HL-60/S4 (cell line): ENCODE measurements around the gene NIBAN1.
"Not testable (repeated sequence)": the region's sequence is repeated elsewhere in the genome, so short reads cannot be mapped to it uniquely, and the experiment has no call there.

Experiments used
- in situ Hi-C: fragments of 300-500 bp; cut with MboI; formaldehyde crosslinking; loops from 2 replicates; pipeline ENCODE4 v1.14.3; 2022; ENCODE audit warnings: low sequenced_read_pairs

NIBAN1 gene

DNA sequence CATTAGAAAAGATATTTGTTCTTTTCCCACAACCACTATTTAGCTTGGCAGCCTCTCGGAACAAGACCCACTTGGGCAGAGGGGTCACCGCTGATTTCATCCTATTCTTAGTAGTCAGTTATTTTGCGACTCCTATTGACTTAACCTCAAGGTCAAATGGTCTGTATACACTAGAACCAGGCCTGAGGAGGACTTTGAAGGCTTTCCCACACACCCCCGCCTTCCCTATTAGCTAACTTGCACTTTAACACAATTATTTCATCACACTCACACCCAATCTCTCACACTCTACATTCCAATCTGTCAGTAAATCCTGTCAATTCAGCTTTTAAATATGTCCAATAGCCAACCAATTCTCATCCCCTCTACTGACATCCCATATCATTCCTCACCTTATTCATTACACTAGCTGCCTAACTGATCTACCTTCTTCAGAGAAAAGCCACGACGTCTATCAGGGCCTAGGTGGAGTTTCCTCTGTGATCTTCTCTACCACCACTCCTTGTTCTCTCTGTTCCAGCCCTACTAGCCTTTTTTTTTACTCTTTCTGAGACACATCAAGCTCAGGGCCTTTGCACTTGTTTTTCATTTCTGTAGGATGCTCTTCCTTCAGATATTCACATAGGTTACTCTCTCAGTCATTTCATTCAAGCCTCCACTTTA, 1.0 kb upstream of the NIBAN1 start:
- in situ Hi-C loops: loop anchor here (25.0 kb wide), 1 partner anchor 712 kb away; no protein-coding TSS in a partner anchor

DNA sequence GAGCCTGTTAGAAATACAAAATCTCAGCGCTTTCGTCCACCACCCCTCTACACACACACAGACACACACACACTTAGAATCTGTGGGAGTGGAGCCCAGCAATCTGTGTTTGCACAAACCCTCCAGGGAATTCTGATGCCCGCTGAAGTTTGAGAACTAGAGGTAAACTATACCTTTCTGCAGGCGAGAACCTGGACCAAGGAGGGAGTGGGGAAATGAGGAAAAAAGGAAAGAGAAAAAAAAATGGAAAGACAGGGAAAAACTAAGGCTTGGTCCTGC, 468 bp upstream of the NIBAN1 start:
- in situ Hi-C loops: loop anchor here (25.0 kb wide), 1 partner anchor 713 kb away; no protein-coding TSS in a partner anchor

DNA sequence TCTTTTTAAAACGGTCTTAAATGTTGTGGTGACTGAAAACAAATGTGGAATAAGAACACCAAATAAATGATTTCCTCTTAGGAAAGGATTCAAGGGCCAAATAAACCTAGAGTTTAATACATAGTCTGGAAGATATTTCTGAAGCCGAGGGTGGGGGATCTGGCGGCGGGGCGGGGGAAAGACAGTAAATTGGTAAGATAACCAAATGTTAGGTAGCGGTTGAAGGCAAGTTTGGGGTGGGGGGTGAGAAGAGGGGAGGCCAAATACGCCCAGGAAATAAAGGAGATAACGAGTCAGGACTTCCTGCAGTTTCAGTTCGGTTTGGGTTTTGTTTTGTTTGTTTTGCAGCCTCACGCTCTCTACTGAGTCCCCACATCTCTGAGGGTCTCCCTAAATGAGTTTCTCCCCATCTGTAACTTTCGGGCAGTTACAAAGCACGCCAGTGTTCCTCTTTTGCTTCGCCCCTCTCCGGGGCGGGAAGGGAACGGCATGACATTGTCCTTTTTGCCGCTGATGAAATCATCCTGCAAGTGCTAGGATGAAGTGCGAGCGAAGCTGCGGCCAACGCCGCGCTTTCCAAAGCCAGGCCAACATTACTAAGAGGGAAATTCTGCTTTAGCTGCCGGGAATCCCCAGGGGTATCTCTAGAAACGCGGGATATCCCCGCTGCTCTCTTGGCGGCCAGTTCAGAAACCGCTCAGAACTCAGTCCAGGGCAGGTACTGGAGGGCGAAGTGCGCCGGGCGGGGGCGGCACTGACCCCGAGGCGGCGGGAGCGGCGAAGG, 844 bp downstream of the NIBAN1 start:
- in situ Hi-C loops: no loop called here

DNA sequence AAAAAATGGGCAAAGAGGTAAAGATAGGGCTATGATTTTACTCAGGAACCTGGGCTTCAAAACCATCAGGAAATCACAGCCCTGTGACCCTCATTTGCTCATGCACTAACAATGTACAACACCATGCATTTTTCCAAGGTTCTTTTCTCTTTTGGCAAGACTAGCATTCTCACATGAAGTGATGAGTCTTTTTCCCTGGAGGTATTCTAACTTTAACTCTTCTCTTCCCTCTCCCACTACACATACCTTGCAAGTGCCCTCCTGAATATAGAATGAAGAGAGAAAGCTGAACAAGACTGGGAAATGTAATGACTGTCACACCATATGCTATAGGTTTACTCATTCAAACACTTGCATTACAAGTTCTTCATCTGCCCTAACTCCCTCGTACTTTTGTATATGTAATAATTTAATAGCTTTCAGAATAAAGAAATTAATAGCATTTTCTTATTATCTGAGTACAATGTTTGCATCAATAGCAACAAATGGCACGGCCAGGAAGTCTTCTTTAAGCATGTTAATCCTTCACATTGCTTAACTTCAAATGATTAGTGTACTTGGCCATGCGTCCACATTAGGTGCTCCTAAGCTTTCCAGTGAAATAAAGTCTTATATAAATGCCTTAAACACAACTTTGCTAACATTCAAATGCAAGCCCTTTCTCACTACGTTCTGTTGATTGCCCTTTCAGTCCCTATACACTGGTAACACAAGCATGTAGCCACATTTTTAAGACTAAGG, 1.8 kb downstream of the NIBAN1 start:
- in situ Hi-C loops: no loop called here

DNA sequence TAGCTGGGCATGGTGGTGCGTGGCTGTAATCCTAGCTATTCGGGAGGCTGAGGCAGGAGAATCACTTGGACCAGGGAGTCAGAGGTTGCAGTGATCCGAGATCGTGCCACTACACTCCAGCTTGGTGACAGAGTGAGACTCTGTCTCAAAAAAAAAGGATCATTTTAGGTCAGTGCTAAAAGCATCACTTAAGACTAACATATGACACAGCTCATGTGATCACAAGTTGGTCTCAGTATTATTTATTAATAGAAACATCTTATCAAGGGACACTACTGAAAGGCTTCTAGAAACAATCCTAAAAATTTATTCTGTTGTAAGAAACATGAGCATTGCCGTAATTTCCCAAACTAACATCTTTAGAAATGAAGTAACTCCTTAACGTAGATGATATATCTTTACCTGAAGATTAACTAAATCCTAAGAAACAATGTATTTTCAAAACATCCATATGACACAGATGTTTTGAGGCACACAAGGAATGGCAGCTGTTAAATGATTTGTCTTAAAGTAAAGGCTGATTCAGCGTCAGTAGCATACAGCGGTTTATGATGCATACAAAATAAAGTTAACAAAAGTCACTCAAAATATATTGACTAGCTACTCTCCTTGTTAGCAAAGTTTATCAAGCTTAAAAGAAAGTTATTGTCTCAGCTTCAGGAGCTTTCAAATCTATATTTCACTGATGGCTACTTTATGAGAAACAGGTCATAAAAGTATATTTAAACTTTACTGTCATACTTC, 2.6 kb downstream of the NIBAN1 start:
- in situ Hi-C loops: no loop called here

DNA sequence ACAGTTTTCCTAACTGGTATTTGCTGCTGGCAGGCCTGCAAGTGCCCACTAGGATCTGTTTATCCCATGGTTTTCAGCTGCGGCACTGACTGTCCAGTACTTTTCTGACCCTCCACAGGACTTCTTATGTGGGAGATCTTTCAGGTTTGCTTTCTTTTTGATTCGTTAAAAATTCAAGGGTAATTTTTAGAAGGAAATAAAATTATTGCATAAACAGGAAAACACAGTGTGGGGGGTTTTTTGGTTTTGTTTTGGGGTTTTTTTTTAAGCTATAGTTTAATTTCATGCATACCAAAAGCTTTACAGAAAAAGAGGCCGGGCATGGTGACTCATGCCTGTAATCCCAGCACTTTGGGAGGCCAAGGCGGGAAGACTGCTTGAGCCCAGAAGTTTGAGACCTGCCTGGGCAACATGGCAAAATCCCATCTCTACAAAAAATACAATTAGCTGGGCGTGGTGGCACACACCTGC, 3.6 kb downstream of the NIBAN1 start:
- in situ Hi-C loops: no loop called here

DNA sequence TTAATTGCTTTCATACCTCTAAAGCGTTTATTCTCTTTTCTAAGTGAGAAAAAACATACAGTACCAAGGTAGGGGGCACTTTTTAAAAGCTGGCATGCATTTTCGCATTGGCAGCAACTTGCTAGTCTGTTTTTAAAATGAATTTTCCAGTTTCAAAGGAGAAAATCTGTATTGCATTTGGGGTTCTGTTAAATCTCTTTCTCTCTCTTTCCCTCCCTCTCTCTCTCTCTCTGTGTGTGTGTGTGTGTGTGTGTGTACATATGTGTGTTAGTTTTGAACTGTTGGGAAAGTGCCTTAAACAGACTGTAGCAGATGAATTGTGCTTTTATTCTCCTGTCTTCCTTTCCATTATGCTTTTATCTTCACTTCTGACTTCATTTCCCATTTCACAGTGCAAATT, 7.3 kb downstream of the NIBAN1 start:
- in situ Hi-C loops: no loop called here

DNA sequence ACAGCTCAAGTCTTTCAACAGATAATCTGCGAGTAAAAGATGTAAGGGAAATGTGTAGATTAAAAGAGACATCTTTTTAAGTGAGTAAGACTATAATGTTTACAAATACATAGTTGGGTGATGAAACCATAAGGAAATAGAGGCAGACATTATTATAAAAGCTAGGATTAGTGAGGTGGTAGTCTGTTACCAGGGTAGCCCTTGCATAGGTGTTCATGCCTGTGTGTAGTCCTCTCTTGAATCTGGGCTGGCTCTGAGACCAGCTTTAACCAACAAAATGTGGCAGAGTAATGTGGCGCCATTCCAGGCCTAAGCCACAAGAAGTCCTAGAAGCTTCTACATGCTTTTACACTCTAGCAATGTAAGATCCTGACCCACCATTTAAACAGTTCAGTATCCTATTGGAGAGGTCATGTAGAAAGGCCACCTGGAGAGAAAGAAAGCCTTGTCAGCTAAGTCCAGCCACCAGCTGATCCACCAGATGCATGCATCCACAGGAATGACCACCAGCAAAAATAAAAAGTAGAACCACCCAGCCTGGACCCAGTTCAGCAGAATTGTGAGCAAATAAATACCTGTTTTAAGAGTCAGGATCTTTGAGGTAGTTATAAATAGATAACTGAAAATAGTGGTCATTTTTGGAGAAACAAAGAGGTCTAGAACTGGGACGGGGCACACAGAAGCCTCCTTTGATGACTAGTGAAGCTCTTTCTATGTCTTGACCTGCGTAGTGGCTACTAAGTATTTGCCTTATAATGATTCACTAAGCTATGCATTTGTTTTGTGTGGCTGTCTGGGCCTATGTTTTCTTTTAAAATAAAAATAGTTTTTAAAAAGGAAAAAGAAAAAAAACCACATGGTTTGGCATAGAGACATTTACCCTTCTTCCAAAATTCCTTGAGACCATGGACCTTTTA, 8.1 kb downstream of the NIBAN1 start:
- in situ Hi-C loops: no loop called here

DNA sequence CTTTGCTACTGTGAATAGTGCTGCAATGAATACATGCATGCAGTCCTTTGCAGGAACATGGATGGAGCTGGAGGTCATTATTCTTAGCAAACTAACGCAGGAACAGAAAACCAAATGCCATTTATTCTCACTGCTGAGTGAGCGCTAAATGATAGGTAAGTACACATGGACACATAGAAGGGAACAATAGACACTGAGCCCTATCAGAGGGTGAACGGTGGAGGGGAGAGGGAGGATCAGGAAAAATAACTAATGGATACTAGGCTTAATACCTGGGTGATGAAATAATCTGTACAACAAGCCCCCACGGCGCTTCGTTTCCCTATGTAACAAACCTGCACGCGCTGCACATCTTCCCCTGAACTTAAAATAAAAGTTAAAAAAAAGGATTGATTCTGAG, 8.9 kb downstream of the NIBAN1 start:
- in situ Hi-C loops: no loop called here

DNA sequence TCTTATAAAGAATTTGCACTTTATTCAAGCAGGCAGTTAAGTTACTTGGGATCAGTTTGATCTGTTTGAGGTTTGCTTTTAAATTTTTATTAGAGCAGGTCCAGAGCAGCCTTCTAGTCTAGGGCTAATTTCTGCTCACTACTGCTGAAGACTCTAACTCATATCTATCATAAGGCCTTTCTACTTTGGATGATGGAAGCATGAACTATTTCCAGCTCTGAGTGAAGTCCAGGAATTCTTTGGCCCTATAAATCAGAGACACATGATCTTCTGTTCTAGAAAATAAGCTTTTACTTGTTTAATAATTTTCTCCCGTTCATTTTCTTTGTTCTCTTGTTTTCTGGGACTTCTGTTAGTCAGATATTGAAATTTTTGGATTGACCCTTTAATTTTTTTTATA, 14.7 kb downstream of the NIBAN1 start:
- in situ Hi-C loops: no loop called here

DNA sequence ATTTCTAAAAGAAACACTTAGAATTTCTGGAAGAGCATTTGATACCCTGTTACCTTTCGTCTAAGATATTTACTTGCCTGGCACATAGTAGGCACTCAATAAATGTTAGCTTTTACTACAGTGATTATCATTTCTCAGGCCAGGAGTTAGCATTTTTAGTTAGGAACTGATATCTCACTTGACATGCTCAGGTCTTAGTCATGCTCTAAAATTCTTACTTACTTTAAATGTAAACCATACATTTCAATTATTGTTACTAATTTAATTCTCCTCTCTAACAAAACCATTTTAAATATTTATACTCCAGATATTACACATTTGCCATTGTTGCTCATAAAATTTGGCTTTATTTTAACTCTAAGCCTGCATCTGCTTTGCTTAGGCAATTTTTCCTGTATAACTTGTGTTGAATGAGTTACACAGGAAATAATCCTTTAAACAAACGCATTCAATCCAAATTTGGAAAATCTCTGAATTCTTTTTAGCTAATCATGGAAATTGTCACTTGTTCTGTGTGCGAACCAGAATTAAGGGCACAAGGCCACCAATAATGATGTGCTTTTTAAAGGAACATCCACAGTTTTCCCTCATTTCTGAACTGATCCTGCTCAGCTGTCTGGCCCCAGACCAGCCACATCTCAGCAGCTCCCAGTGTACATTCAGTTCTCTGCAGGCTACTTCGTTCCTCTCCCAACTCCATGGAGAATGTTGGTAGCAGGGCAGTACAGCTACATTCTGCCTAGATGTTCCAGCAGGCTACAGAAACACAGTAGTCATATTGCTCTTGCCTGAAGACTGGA, 15.6 kb downstream of the NIBAN1 start:
- in situ Hi-C loops: no loop called here

DNA sequence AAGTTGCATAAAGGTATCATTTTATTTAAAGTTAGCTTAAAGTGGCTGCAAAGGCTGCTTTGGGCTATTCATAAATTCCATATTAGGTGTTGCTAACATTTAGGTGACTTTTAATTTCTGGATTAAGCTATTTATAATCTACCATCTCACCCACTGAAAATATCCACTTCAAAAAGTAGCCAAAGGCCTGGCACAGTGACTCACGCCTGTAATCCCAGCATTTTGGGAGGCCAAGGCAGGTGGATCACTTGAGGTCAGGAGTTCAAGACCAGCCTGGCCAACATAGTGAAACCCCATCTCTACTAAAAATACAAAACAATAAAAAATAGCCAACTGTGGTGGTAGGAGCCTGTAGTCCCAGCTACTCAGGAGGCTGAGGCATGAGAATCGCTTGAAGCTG, 16.4 kb downstream of the NIBAN1 start:
- in situ Hi-C loops: not testable (repeated sequence)

DNA sequence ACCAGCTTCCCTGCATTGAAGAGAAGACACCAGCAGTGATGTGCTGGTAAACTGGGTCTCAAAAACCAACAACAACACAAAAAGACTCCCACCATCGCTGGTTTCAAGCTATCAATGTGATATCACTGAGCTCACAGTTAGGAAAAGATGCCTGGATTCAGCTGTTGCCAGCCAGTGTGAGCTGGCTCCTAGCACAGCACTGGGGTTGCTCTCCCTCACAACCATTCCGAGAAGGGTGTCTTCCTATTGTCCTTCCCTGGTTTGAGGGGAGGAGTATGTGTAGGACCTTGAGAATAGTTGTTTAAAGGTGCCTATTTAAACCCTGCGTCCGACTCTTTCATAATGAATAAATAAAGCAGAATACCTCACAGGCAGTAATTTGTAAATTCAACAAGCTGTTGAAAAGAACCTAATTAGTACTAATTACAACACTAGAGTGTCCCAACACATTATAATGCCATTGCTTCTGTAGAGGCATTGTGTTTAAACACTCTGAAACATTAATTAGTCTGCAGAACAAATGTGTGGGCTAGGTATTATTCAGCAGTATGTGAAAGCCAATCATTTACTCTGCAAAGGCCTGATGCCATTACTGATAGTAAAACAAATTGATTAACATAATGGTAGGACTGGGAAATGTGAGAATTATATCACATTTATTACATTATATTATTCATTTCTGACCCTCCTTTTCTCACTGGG, 17.2 kb downstream of the NIBAN1 start:
- in situ Hi-C loops: no loop called here

DNA sequence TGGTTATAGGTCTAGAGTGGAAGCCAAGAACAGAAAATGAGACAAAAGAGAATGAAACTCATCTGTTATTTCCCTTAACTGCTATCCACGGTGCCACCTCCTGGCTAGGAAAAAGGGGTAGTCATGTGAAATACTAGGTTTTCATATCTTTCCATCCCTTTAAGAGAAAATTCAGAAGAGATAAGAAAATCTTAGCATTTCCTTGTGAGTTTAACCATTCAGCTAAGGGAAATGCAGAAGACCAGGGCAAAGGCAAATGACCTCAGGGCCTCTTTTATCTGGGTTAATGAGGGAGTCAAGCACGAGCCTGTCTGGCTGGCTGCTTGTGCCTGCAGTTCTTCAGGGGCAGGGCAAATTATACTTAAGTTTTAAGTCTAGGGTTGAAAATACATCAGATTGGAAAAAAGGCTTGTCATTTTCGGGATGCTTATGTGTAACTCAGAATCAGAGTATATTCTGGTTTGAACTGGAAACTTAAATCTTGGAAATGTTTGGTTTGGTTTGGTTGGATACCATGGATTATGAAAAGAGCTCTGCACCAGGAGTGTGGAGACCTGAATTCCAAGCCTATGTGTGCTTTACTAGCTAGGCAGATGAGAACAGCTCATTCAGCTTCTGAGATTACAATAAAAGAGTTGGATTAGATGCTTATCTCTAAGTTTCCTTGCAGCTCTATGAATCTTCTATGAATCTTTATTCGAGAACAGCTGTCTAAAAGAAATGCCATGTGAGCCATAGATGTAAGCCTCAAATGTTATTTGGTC, 19.9 kb downstream of the NIBAN1 start:
- in situ Hi-C loops: no loop called here

DNA sequence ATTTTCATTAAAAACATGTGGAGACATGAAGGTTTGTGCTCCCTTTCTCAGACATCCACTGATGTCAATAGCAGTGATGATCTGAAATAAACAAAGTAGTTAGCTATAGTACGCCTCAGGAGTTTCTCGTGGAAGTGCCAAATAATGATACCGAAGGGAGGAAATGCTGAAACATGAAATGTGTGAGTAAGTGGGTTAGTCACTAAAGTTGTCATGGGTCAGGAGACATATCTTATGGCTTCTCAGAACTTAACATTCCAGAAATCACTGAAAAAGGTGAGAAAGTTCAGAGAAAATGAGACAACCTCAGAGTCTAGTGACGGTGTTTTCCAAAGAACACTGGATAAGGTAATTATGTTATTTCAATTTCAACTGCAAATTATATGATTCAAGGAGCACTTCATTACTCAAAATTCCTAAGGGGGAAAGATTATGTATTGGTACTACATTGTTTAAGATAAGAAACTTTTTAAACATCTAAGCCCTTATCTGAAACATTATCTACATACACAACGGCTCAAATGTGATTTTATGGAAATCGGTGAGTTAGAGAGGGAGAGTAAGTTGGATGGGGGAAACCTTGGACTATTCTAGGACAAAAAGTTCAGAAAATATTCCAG, 20.6 kb downstream of the NIBAN1 start:
- in situ Hi-C loops: no loop called here

DNA sequence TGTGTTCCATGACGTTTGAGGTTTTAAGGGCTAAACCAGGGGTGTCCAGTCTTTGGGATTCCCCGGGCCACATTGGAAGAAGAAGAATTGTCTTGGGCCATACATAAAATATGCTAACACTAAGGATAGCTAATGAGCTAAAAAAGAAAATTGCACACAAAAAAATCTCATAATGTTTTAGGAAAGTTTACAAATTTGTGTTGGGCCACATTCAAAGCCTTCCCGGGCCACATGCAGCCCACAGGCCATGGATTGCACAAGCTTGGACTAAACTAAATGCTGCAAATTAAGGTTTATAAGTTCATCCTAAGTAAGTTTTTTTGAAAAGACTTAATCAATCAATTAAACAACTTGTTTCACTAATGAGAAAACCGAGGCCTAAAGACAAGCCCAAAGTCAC, 21.9 kb downstream of the NIBAN1 start:
- in situ Hi-C loops: no loop called here

DNA sequence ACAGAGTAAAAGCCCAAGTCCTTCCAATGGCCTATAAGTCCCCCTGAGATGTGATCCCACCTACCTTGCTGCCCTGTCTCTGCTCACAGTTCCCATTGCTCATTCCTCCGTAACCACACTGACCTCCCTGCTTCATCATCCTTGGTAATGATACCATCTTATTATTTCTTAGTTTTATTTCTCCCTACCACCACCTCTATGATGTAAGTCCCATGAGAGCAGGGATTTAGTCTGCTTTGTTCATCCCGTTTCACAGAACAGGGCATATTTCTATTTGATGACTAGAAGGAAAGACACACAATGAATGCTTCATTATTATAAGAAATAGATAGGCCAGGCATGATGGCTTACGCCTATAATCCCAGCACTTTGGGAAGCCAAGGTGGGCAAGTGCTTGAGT, 22.5 kb downstream of the NIBAN1 start:
- in situ Hi-C loops: no loop called here

DNA sequence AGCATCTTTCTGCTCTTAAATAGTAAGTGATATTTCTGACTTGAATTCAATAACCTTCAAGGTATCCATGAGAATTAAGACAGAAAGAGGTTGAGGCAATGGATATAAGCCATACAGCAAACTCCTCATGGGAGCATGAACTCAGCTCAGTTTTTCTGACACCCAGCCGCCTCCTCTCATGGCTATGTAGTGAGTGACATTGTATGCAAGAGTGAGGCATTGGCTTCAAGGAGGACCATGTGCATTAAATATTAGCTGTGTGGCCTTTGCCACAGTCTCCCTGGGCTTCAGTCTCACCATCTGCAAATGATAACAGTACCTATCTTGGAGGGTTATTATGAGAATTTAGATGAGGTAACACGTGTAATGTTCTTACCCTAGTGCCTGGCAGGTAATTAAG, 23.4 kb downstream of the NIBAN1 start:
- in situ Hi-C loops: no loop called here
